Trophoblast cell (in vitro differentiated cells and primary cell): ENCODE measurements around the gene C22orf39.

Experiments used
- DNase-seq, 2 donors: peaks; one replicate each; pipeline ENCODE4 v3.0.0-alpha.2; 2016
- H2AFZ ChIP-seq: 2 replicates; pipeline ENCODE4 v1.6.1; 2013; ENCODE audit warnings: low read length, moderate library complexity, mild to moderate bottlenecking; ENCODE audit not compliant: insufficient read depth, poor library complexity
- H2AK5ac ChIP-seq: 2 replicates; pipeline ENCODE4 v1.6.1; 2013; ENCODE audit warnings: mild to moderate bottlenecking, low read length
- H2BK120ac ChIP-seq: 2 replicates; pipeline ENCODE4 v1.6.1; 2013; ENCODE audit warnings: low read length, mild to moderate bottlenecking, moderate library complexity; ENCODE audit not compliant: insufficient read depth, poor library complexity
- H2BK12ac ChIP-seq: 2 replicates; pipeline ENCODE4 v1.6.1; 2013; ENCODE audit warnings: mild to moderate bottlenecking, low read length, moderate library complexity
- H2BK5ac ChIP-seq: 2 replicates; pipeline ENCODE4 v1.6.1; 2013; ENCODE audit warnings: low read length, low read depth, moderate library complexity, mild to moderate bottlenecking; ENCODE audit not compliant: poor library complexity
- H3K14ac ChIP-seq: 2 replicates; pipeline ENCODE4 v1.6.1; 2013; ENCODE audit warnings: mild to moderate bottlenecking, low read length
- H3K18ac ChIP-seq: 2 replicates; pipeline ENCODE4 v1.6.1; 2013; ENCODE audit warnings: mild to moderate bottlenecking, low read length
- H3K23ac ChIP-seq: 2 replicates; pipeline ENCODE4 v1.6.1; 2013; ENCODE audit warnings: low read length
- H3K27ac ChIP-seq: 2 replicates; pipeline ENCODE4 v1.5.1; 2013; ENCODE audit warnings: low read depth, mild to moderate bottlenecking, inconsistent platforms, low read length, moderate library complexity
- H3K27me3 ChIP-seq: 2 replicates; pipeline ENCODE4 v1.6.1; 2013; ENCODE audit warnings: inconsistent platforms, mild to moderate bottlenecking, low read length, moderate library complexity; ENCODE audit not compliant: insufficient read depth
- H3K36me3 ChIP-seq, 2 experiments: 1 replicate in 1 of 2; 2 replicates in 1 of 2; pipeline ENCODE4 v1.6.1; 2013; ENCODE audit warnings: low read length in 2 of 2, mild to moderate bottlenecking in 2 of 2, moderate library complexity in 1 of 2; ENCODE audit not compliant: insufficient read depth in 2 of 2, control insufficient read depth in 1 of 2
- H3K4ac ChIP-seq: 2 replicates; pipeline ENCODE4 v1.6.1; 2013; ENCODE audit warnings: low read depth, mild to moderate bottlenecking, low read length, moderate library complexity
- H3K4me1 ChIP-seq, 2 experiments: 1 replicate in 1 of 2; 2 replicates in 1 of 2; pipeline ENCODE4 v1.6.1; 2013; ENCODE audit warnings: low read length in 2 of 2, mild to moderate bottlenecking in 2 of 2, moderate library complexity in 1 of 2; ENCODE audit not compliant: insufficient read depth in 2 of 2, control insufficient read depth in 1 of 2
- H3K4me2 ChIP-seq: 2 replicates; pipeline ENCODE4 v1.6.1; 2013; ENCODE audit warnings: inconsistent platforms, mild to moderate bottlenecking, low read length, moderate library complexity
- H3K4me3 ChIP-seq: 2 replicates; pipeline ENCODE4 v1.5.1; 2013; ENCODE audit warnings: mild to moderate bottlenecking, low read depth, low read length, inconsistent platforms
- H3K79me1 ChIP-seq: one replicate; pipeline ENCODE4 v1.6.1; 2013; ENCODE audit warnings: low read length
- H3K79me2 ChIP-seq: 2 replicates; pipeline ENCODE4 v1.6.1; 2013; ENCODE audit warnings: low read length, mild to moderate bottlenecking; ENCODE audit not compliant: control insufficient read depth, insufficient read depth, poor library complexity
- H3K9ac ChIP-seq: 2 replicates; pipeline ENCODE4 v1.6.1; 2013; ENCODE audit warnings: mild to moderate bottlenecking, low read length
- H3K9me3 ChIP-seq: 2 replicates; pipeline ENCODE4 v1.6.1; 2013; ENCODE audit warnings: low read depth, mild to moderate bottlenecking, control low read depth, inconsistent platforms, low read length; ENCODE audit not compliant: insufficient read depth
- H4K12ac ChIP-seq: 2 replicates; pipeline ENCODE4 v1.6.1; 2013; ENCODE audit warnings: low read depth, mild to moderate bottlenecking, low read length, moderate library complexity
- H4K8ac ChIP-seq: 2 replicates; pipeline ENCODE4 v1.6.1; 2013; ENCODE audit warnings: low read depth, mild to moderate bottlenecking, low read length, moderate library complexity
- H4K91ac ChIP-seq: one replicate; pipeline ENCODE4 v1.6.1; 2013; ENCODE audit warnings: low read depth, mild to moderate bottlenecking, low read length, moderate library complexity
- WGBS: extraction: QIAGEN DNeasy Blood & Tissue Kit; methylation state at CpG from one replicate; pipeline ENCODE4 v1.1.7; 2013; ENCODE audit warnings: missing lambda C conversion rate; ENCODE audit not compliant: insufficient read length, insufficient coverage; ENCODE audit errors: extremely low coverage; 5-methylcytosine and 5-hydroxymethylcytosine counted together

Gene C22orf39

DNA sequence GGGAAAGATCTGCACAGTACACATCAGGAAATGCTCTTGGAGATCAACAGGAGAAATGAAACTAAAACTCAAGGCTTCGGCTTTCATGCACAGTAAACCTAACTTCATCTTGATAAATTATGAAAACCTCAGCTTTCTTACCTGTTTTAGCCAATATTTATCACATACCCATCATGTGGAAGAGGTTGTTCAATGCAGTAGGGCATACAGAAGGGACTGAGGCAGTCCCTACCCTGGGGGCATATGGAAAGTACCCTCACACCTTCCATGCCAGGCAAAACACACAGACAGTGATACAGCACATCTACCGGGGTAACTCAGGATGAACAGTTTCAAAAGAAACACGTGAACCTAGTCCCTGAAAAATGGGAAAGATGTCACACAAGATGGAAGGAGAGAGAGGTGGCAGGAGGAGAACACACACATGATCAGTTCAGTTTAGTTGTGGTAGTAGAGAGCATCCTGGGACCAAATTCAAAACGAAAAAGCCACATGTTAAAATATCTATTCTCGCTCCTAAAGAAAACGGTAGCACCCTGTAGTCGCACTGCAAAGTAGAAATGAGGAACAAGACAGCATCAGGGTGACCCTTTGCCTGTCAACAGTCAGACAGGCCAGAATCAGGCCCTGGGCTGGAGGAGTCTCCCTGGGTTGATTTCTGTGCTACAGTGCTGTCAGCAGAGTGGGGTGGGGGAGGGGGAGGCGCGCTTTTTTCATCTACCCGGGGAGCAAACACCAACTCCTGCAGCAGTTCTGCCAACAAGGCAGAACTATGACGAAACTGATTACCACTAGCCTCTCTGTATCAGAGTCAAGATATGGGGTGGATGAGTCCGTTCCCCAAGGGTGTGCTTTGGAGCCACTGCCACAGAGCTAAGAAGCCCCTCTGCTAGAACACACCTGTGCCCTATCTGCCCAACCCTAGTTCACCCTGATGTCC, 17.3 kb downstream of the C22orf39 start:
- DNase-seq, result no peak
- Histone ChIP-seq H3K14ac (no peak overlapping the region), H3K79me2 (peaks cover 16% of the 10 kb centered on the region), H3K4me2 (peak overlapping the region; percentile 72), H4K8ac (no peak overlapping the region), H3K79me1 (peaks cover 12% of the 10 kb centered on the region), H3K9me3 (no peaks in the 10 kb centered on the region), H4K91ac (no peak overlapping the region), H2BK5ac (no peak overlapping the region), H2BK12ac (no peak overlapping the region), H2AK5ac (no peak overlapping the region), H4K12ac (no peak overlapping the region), H2BK120ac (no peak overlapping the region), H3K4me3 (peak overlapping the region; percentile 87), H2AFZ (no peak overlapping the region), H3K27me3 (no peaks in the 10 kb centered on the region), H3K4me1 (peaks cover 7 to 12% of the 10 kb centered on the region in 2 experiments), H3K4ac (peak overlapping the region; percentile 100), H3K23ac (no peak overlapping the region), H3K18ac (no peak overlapping the region), H3K9ac (peak overlapping the region; percentile 86), H3K36me3 (peaks cover 2 to 8% of the 10 kb centered on the region in 2 experiments), H3K27ac (no peak overlapping the region)
- no CpG with 5 or more reads among the region's 12 CpGs for WGBS

- H4K8ac ChIP-seq, result no peak overlapping the region
- no peak overlapping the region for H3K27ac ChIP-seq
- H3K14ac ChIP-seq, result no peak overlapping the region
- H3K23ac ChIP-seq, result no peak overlapping the region
- H3K4me2 ChIP-seq, result no peak overlapping the region
- no peaks in the 10 kb centered on the region for H3K27me3 ChIP-seq
- H3K79me2 ChIP-seq, result peaks cover 3% of the 10 kb centered on the region
- no peak overlapping the region for H2AK5ac ChIP-seq
- no peaks in the 10 kb centered on the region for H3K9me3 ChIP-seq
- H4K12ac ChIP-seq, result no peak overlapping the region
- DNase-seq, result no peak
- no peak overlapping the region for H2BK12ac ChIP-seq
- H2AFZ ChIP-seq, result no peak overlapping the region
- peak overlapping the region; percentile 59 for H3K4ac ChIP-seq
- H4K91ac ChIP-seq, result no peak overlapping the region
- H3K79me1 ChIP-seq, result no peaks in the 10 kb centered on the region
- no CpG with 5 or more reads among the region's 3 CpGs for WGBS
- H3K36me3 ChIP-seq, result peaks cover 2% of the 10 kb centered on the region in 2 experiments
- peaks cover 9 to 12% of the 10 kb centered on the region in 2 experiments for H3K4me1 ChIP-seq
- H2BK120ac ChIP-seq, result no peak overlapping the region
- H2BK5ac ChIP-seq, result no peak overlapping the region
- no peak overlapping the region for H3K9ac ChIP-seq
- H3K4me3 ChIP-seq, result no peak overlapping the region
- no peak overlapping the region for H3K18ac ChIP-seq
Measured at GRCh38 chr22:19424186-19424500, 23.4 kb downstream of the C22orf39 start.

DNA sequence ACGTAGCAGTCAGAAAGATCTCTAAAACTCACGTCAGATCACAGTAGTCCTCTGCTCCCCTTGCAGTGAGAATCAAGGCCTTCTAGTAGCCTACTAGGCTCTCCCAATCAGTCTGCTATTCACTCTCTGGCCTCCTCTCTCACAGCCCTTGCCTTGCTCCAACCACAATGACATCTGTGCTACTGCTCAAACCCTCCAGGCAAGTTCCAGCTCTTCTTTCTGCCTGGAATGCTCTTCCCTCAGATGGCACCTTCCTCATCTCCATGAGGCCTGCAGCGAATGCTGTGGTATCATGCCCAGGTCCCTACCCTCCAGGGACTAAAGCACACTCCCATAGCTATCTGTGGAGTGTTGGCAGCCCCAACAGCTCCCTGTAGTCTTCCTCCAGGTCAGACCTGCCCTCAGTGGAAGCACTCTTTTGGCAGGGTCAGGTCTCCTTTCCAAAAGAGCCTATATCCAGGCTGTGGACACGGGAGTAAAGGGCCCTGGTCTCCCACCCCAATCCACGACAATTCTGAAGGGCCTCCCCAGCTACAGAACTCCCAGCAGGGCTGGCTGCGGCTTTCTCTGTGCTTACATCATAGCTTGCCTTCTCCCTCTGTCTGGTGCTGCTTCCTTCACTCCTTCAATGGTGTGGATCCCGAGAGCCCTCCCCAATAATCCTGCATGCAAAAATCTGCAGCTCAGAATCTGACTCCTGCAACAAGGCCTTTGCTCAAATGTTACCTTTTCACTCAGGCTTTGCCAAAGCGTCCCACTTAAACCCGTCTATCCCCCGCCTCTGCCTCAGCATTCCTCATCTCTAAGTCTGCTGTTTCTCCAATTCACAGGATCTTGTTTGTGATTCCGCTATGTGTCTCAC, 24.8 kb downstream of the C22orf39 start:
- H3K4ac ChIP-seq, result no peak overlapping the region
- H3K14ac ChIP-seq, result no peak overlapping the region
- H3K4me3 ChIP-seq, result no peak overlapping the region
- no peaks in the 10 kb centered on the region for H3K79me1 ChIP-seq
- H3K27me3 ChIP-seq, result no peaks in the 10 kb centered on the region
- no peak overlapping the region for H2BK5ac ChIP-seq
- H4K12ac ChIP-seq, result no peak overlapping the region
- no peak overlapping the region for H3K18ac ChIP-seq
- no peak overlapping the region for H3K23ac ChIP-seq
- no peak overlapping the region for H2AK5ac ChIP-seq
- H4K91ac ChIP-seq, result no peak overlapping the region
- peak in 1 of 2 donors; percentile 15 for DNase-seq
- H3K36me3 ChIP-seq, result peaks cover 2% of the 10 kb centered on the region in 2 experiments
- H2BK12ac ChIP-seq, result no peak overlapping the region
- no peak overlapping the region for H3K9ac ChIP-seq
- H2AFZ ChIP-seq, result no peak overlapping the region
- H3K4me2 ChIP-seq, result no peak overlapping the region
- WGBS, result no CpG with 5 or more reads among the region's 11 CpGs
- H3K79me2 ChIP-seq, result peaks cover 3% of the 10 kb centered on the region
- H2BK120ac ChIP-seq, result no peak overlapping the region
- no peak overlapping the region for H4K8ac ChIP-seq
- H3K4me1 ChIP-seq, result peaks cover 9 to 12% of the 10 kb centered on the region in 2 experiments
- no peak overlapping the region for H3K27ac ChIP-seq
- H3K9me3 ChIP-seq, result no peaks in the 10 kb centered on the region

- Histone ChIP-seq H3K27me3 (no peaks in the 10 kb centered on the region), H4K91ac (no peak overlapping the region), H2BK12ac (no peak overlapping the region), H3K23ac (no peak overlapping the region), H3K9ac (no peak overlapping the region), H4K12ac (no peak overlapping the region), H4K8ac (no peak overlapping the region), H2AK5ac (no peak overlapping the region), H3K4me3 (no peak overlapping the region), H3K4me2 (no peak overlapping the region), H3K4me1 (peaks cover 9 to 12% of the 10 kb centered on the region in 2 experiments), H3K36me3 (peaks cover 1 to 2% of the 10 kb centered on the region in 2 experiments), H3K27ac (no peak overlapping the region), H3K14ac (no peak overlapping the region), H3K4ac (no peak overlapping the region), H3K9me3 (no peaks in the 10 kb centered on the region), H2AFZ (no peak overlapping the region), H2BK5ac (no peak overlapping the region), H3K79me1 (no peaks in the 10 kb centered on the region), H2BK120ac (no peak overlapping the region), H3K18ac (no peak overlapping the region), H3K79me2 (peaks cover 2% of the 10 kb centered on the region)
- no peak for DNase-seq
- WGBS, result 100% methylated on average over 1 of the region's 6 CpGs
Measured at GRCh38 chr22:19420321-19420720, 27.2 kb downstream of the C22orf39 start.
